Muscle layer of colon (tissue), 2 donors: ENCODE data around the gene ZP4.

Source experiments
- H3K27ac ChIP-seq: one replicate; pipeline ENCODE4 v1.7.0; 2013; ENCODE audit warnings: low read depth, mild to moderate bottlenecking, low read length, moderate library complexity
- H3K27me3 ChIP-seq, 2 donors: one replicate each; pipeline ENCODE4 v1.7.0; 2013; ENCODE audit warnings: low read length in 2 of 2, mild to moderate bottlenecking in 2 of 2; ENCODE audit not compliant: insufficient read depth in 2 of 2, control insufficient read depth in 1 of 2
- H3K36me3 ChIP-seq: one replicate; pipeline ENCODE4 v1.7.0; 2013; ENCODE audit warnings: mild to moderate bottlenecking, low read length; ENCODE audit not compliant: insufficient read depth
- H3K4me1 ChIP-seq: one replicate; pipeline ENCODE4 v1.7.0; 2013; ENCODE audit warnings: mild to moderate bottlenecking, low read length; ENCODE audit not compliant: insufficient read depth
- H3K4me3 ChIP-seq, 2 donors: one replicate each; pipeline ENCODE4 v1.7.0; 2013; ENCODE audit warnings: low read length in 2 of 2, low read depth in 1 of 2, mild to moderate bottlenecking in 1 of 2, moderate library complexity in 1 of 2
- H3K9ac ChIP-seq: one replicate; pipeline ENCODE4 v1.7.0; 2013; ENCODE audit warnings: low read length
- H3K9me3 ChIP-seq: one replicate; pipeline ENCODE4 v1.7.0; 2013; ENCODE audit warnings: mild to moderate bottlenecking, low read length
- donor health status: abdominal sarcoma.
- donor health status: Adenocarcinoma of cecum.

Gene ZP4

GRCh38 chr1:237890822-237891221 lies at the start of gene ZP4:
TSS of gene ZP4 (minus strand) at chr1:237890922. CDS start at chr1:237890635, 287 bp downstream.
- Histone ChIP-seq H3K9ac (no peak within 1 kb of the TSS), H3K9me3 (no peaks in the 10 kb centered on the region), H3K27ac (no peak within 1 kb of the TSS), H3K4me3 (no peak within 1 kb of the TSS), H3K36me3 (no peaks in the 10 kb centered on the region), H3K27me3 (no peaks in the 10 kb centered on the region), H3K4me1 (no peaks in the 10 kb centered on the region)

GRCh38 chr1:237938553-237938952 lies 47.8 kb upstream of the ZP4 start:
- Histone ChIP-seq H3K9ac (no peak overlapping the region), H3K4me3 (no peak overlapping the region), H3K36me3 (no peaks in the 10 kb centered on the region), H3K4me1 (no peaks in the 10 kb centered on the region), H3K27ac (no peak overlapping the region), H3K9me3 (no peaks in the 10 kb centered on the region), H3K27me3 (no peaks in the 10 kb centered on the region)

- Histone ChIP-seq H3K36me3 (no peaks in the 10 kb centered on the region), H3K9me3 (no peaks in the 10 kb centered on the region), H3K4me1 (no peaks in the 10 kb centered on the region), H3K4me3 (no peak overlapping the region), H3K27ac (no peak overlapping the region), H3K27me3 (no peaks in the 10 kb centered on the region), H3K9ac (no peak overlapping the region)
These were observed 47.3 kb upstream of the ZP4 start for GRCh38 chr1:237938068-237938467.

- Histone ChIP-seq H3K36me3 (no peaks in the 10 kb centered on the region), H3K9me3 (no peaks in the 10 kb centered on the region), H3K4me1 (no peaks in the 10 kb centered on the region), H3K4me3 (no peak overlapping the region), H3K9ac (no peak overlapping the region), H3K27ac (no peak overlapping the region), H3K27me3 (no peaks in the 10 kb centered on the region)
These were observed 42.1 kb upstream of the ZP4 start for GRCh38 chr1:237932816-237933215.

- H3K27me3 ChIP-seq: no peaks in the 10 kb centered on the region
- no peaks in the 10 kb centered on the region for H3K9me3 ChIP-seq
- no peak overlapping the region for H3K9ac ChIP-seq
- no peaks in the 10 kb centered on the region for H3K36me3 ChIP-seq
- no peak overlapping the region for H3K27ac ChIP-seq
- no peaks in the 10 kb centered on the region for H3K4me1 ChIP-seq
- no peak overlapping the region for H3K4me3 ChIP-seq
These were observed 40.9 kb upstream of the ZP4 start for GRCh38 chr1:237931581-237931980.

- H3K4me1 ChIP-seq: no peaks in the 10 kb centered on the region
- H3K36me3 ChIP-seq: no peaks in the 10 kb centered on the region
- H3K9ac ChIP-seq: no peak overlapping the region
- no peak overlapping the region for H3K4me3 ChIP-seq
- H3K27me3 ChIP-seq: no peaks in the 10 kb centered on the region
- no peak overlapping the region for H3K27ac ChIP-seq
- H3K9me3 ChIP-seq: no peaks in the 10 kb centered on the region
These were observed 36.5 kb upstream of the ZP4 start for GRCh38 chr1:237927198-237927597.

- Histone ChIP-seq H3K36me3 (no peaks in the 10 kb centered on the region), H3K4me1 (no peaks in the 10 kb centered on the region), H3K27ac (no peak overlapping the region), H3K4me3 (no peak overlapping the region), H3K9me3 (no peaks in the 10 kb centered on the region), H3K27me3 (no peaks in the 10 kb centered on the region), H3K9ac (no peak overlapping the region)
These were observed 30.6 kb upstream of the ZP4 start for GRCh38 chr1:237921306-237921705.

- Histone ChIP-seq H3K4me3 (no peak overlapping the region), H3K9ac (no peak overlapping the region), H3K9me3 (no peaks in the 10 kb centered on the region), H3K27ac (no peak overlapping the region), H3K36me3 (no peaks in the 10 kb centered on the region), H3K4me1 (no peaks in the 10 kb centered on the region), H3K27me3 (no peaks in the 10 kb centered on the region)
These were observed 22.6 kb upstream of the ZP4 start for GRCh38 chr1:237913345-237913744.

GRCh38 chr1:237911911-237912310 lies 21.2 kb upstream of the ZP4 start:
- Histone ChIP-seq H3K4me3 (no peak overlapping the region), H3K27me3 (no peaks in the 10 kb centered on the region), H3K4me1 (no peaks in the 10 kb centered on the region), H3K9ac (no peak overlapping the region), H3K36me3 (no peaks in the 10 kb centered on the region), H3K27ac (no peak overlapping the region), H3K9me3 (no peaks in the 10 kb centered on the region)

- H3K27me3 ChIP-seq: no peaks in the 10 kb centered on the region
- no peaks in the 10 kb centered on the region for H3K9me3 ChIP-seq
- no peak overlapping the region for H3K9ac ChIP-seq
- H3K4me1 ChIP-seq: no peaks in the 10 kb centered on the region
- H3K36me3 ChIP-seq: no peaks in the 10 kb centered on the region
- no peak overlapping the region for H3K4me3 ChIP-seq
- no peak overlapping the region for H3K27ac ChIP-seq
These were observed 20.1 kb upstream of the ZP4 start for GRCh38 chr1:237910834-237911233.

- Histone ChIP-seq H3K27me3 (no peaks in the 10 kb centered on the region), H3K9ac (no peak overlapping the region), H3K36me3 (no peaks in the 10 kb centered on the region), H3K4me3 (no peak overlapping the region), H3K4me1 (no peaks in the 10 kb centered on the region), H3K9me3 (no peaks in the 10 kb centered on the region), H3K27ac (no peak overlapping the region)
These were observed 13.2 kb upstream of the ZP4 start for GRCh38 chr1:237903961-237904360.

- H3K4me1 ChIP-seq: no peaks in the 10 kb centered on the region
- H3K4me3 ChIP-seq: no peak overlapping the region
- H3K36me3 ChIP-seq: no peaks in the 10 kb centered on the region
These were observed 12.4 kb upstream of the ZP4 start for GRCh38 chr1:237902960-237903743.

More at GRCh38 chr1:237902960-237903743, 12.4 kb upstream of the ZP4 start:
- Histone ChIP-seq H3K9me3 (no peaks in the 10 kb centered on the region), H3K27me3 (no peaks in the 10 kb centered on the region), H3K27ac (no peak overlapping the region), H3K9ac (no peak overlapping the region)
